ENCODE measurements around the gene INTS6. TPM values are rescaled to one million over a fixed set of nuclear protein-coding genes. Genes with fewer than 3 reads are reported as not detected.
"Not testable (repeated sequence)": the region's sequence is repeated elsewhere in the genome, so short reads cannot be mapped to it uniquely, and the experiment has no call there.

Gene INTS6
- total and polyA plus RNA-seq, 2 experiments from 2014 or later = 18.2 to 59.4 TPM

GRCh38 chr13:51419001-51419636 lies 33.7 kb downstream of the INTS6 start:
- TF ChIP-seq EZH2 (IDR thresholded peaks at IDR 0.05; ENCODE audit: insufficient read depth, poor library complexity, severe bottlenecking) (no peak), EZH2phosphoT487 (IDR thresholded peaks at IDR 0.05; ENCODE audit: insufficient read depth, low read depth) (no peak)
- Histone ChIP-seq H3K9ac (no peak overlapping the region), H3K4me2 (ENCODE audit: unreplicated experiment) (no peak overlapping the region), H3K79me2 (ENCODE audit: insufficient read depth) (peaks cover 100% of the 10 kb centered on the region), H2AFZ (no peak overlapping the region), H3K9me2 (ENCODE audit: insufficient read depth) (no peaks in the 10 kb centered on the region), H3K36me3 (ENCODE audit: low read depth) (peaks cover 43% of the 10 kb centered on the region), H3K4me3 (no peak overlapping the region), H3K27ac (no peak overlapping the region), H3K4me1 (ENCODE audit: insufficient read depth) (no peaks in the 10 kb centered on the region), H4K20me1 (ENCODE audit: insufficient read depth) (peaks cover 18% of the 10 kb centered on the region; the same call in 1 of the 2 replicates), H3K9me3 (ENCODE audit: low read depth) (no peaks in the 10 kb centered on the region), H3K27me3 (replicated peaks; ENCODE audit: insufficient read depth) (no peaks in the 10 kb centered on the region), H3F3A (ENCODE audit: insufficient read depth) (peaks cover 10% of the 10 kb centered on the region; the same call in 1 of the 2 replicates)
- in situ Hi-C loops (cut with MboI) = no loop called here
- 58 to 74% methylated on average over 4 of the region's 4 CpGs for WGBS, 2 experiments (ENCODE audit: low coverage in 1 of 2, low lambda C conversion rate in 2 of 2, missing lambda C conversion rate in 2 of 2)
- DNase-seq = no peak

GRCh38 chr13:51417716-51418115 lies 35.1 kb downstream of the INTS6 start:
- Histone ChIP-seq H3K9ac (no peak overlapping the region), H3K9me2 (ENCODE audit: insufficient read depth) (no peaks in the 10 kb centered on the region), H3K36me3 (ENCODE audit: low read depth) (peaks cover 36% of the 10 kb centered on the region), H3K4me2 (ENCODE audit: unreplicated experiment) (no peak overlapping the region), H3K27me3 (replicated peaks; ENCODE audit: insufficient read depth) (no peaks in the 10 kb centered on the region), H3K79me2 (ENCODE audit: insufficient read depth) (peaks cover 100% of the 10 kb centered on the region), H4K20me1 (ENCODE audit: insufficient read depth) (peaks cover 14% of the 10 kb centered on the region; the same call in 1 of the 2 replicates), H2AFZ (no peak overlapping the region), H3K4me3 (no peak overlapping the region), H3F3A (ENCODE audit: insufficient read depth) (peaks cover 10% of the 10 kb centered on the region; the same call in 1 of the 2 replicates), H3K27ac (no peak overlapping the region), H3K9me3 (ENCODE audit: low read depth) (no peaks in the 10 kb centered on the region), H3K4me1 (ENCODE audit: insufficient read depth) (no peaks in the 10 kb centered on the region)
- TF ChIP-seq EZH2 (IDR thresholded peaks at IDR 0.05; ENCODE audit: insufficient read depth, poor library complexity, severe bottlenecking) (no peak), EZH2phosphoT487 (IDR thresholded peaks at IDR 0.05; ENCODE audit: insufficient read depth, low read depth) (no peak)
- 98% methylated on average over 4 of the region's 4 CpGs for WGBS, 2 experiments (ENCODE audit: low coverage in 1 of 2, low lambda C conversion rate in 2 of 2, missing lambda C conversion rate in 2 of 2)
- DNase-seq = no peak
- in situ Hi-C loops (cut with MboI) = no loop called here

- 0 out of 2 replicates have a peak, but pooled peaks cover 8% of the 10 kb centered on the region for H4K20me1 ChIP-seq (ENCODE audit: insufficient read depth)
- peaks cover 100% of the 10 kb centered on the region for H3K79me2 ChIP-seq (ENCODE audit: insufficient read depth)
- H3K4me1 ChIP-seq (ENCODE audit: insufficient read depth) = no peaks in the 10 kb centered on the region
- H3K4me3 ChIP-seq = no peak overlapping the region
- H3F3A ChIP-seq (ENCODE audit: insufficient read depth) = peaks cover 17% of the 10 kb centered on the region; the same call in 1 of the 2 replicates
- no peak for DNase-seq
- H3K9ac ChIP-seq = no peak overlapping the region
- no peaks in the 10 kb centered on the region for H3K27me3 ChIP-seq (replicated peaks; ENCODE audit: insufficient read depth)
- TF ChIP-seq EZH2 (IDR thresholded peaks at IDR 0.05; ENCODE audit: insufficient read depth, poor library complexity, severe bottlenecking) = no peak
- no peak for TF ChIP-seq EZH2phosphoT487 (IDR thresholded peaks at IDR 0.05; ENCODE audit: insufficient read depth, low read depth)
- no peaks in the 10 kb centered on the region for H3K9me3 ChIP-seq (ENCODE audit: low read depth)
- H3K27ac ChIP-seq = no peak overlapping the region
- in situ Hi-C loops (cut with MboI) = no loop called here
- no peak overlapping the region for H2AFZ ChIP-seq
- H3K36me3 ChIP-seq (ENCODE audit: low read depth) = peaks cover 46% of the 10 kb centered on the region
- H3K9me2 ChIP-seq (ENCODE audit: insufficient read depth) = no peaks in the 10 kb centered on the region
- no peak overlapping the region for H3K4me2 ChIP-seq (ENCODE audit: unreplicated experiment)
Observed at GRCh38 chr13:51416107-51416506, 36.7 kb downstream of the INTS6 start.

GRCh38 chr13:51415339-51415738 lies 37.5 kb downstream of the INTS6 start:
- H3K27ac ChIP-seq; H3K9ac ChIP-seq; H3K27me3 ChIP-seq (replicated peaks; ENCODE audit: insufficient read depth); DNase-seq; H2AFZ ChIP-seq; H3K9me2 ChIP-seq (ENCODE audit: insufficient read depth); H3K4me2 ChIP-seq (ENCODE audit: unreplicated experiment); H3K4me3 ChIP-seq; H4K20me1 ChIP-seq (ENCODE audit: insufficient read depth); H3K9me3 ChIP-seq (ENCODE audit: low read depth); H3K4me1 ChIP-seq (ENCODE audit: insufficient read depth); in situ Hi-C loops (cut with MboI): not testable (repeated sequence)
- Histone ChIP-seq H3K36me3 (ENCODE audit: low read depth) (peaks cover 45% of the 10 kb centered on the region), H3F3A (ENCODE audit: insufficient read depth) (peaks cover 17% of the 10 kb centered on the region; the same call in 1 of the 2 replicates), H3K79me2 (ENCODE audit: insufficient read depth) (peaks cover 100% of the 10 kb centered on the region)
- WGBS, 2 experiments (ENCODE audit: low coverage in 1 of 2, low lambda C conversion rate in 2 of 2, missing lambda C conversion rate in 2 of 2) = 94 to 100% methylated on average over 1 of the region's 1 CpG
